Ramos (cell line): Measurements from ENCODE around the gene RPL26.
"Not testable (repeated sequence)": the region's sequence is repeated elsewhere in the genome, so short reads cannot be mapped to it uniquely, and the experiment has no call there.

Source experiments
- in situ Hi-C: fragments of 300-500 bp; cut with MboI; formaldehyde crosslinking; loops from one replicate; pipeline ENCODE4 v1.14.3; 2022; ENCODE audit warnings: low sequenced_read_pairs; ENCODE audit not compliant: unreplicated experiment

RPL26 gene

GRCh38 chr17:8371786-8372185 is 11.2 kb downstream of the RPL26 start:
- in situ Hi-C loops = no loop called here

- in situ Hi-C loops = no loop called here
Observed at GRCh38 chr17:8369944-8370343, 13.0 kb downstream of the RPL26 start.

- in situ Hi-C loops = no loop called here
Observed at GRCh38 chr17:8368193-8368592, 14.8 kb downstream of the RPL26 start.

- in situ Hi-C loops = no loop called here
Observed at GRCh38 chr17:8366231-8366630, 16.8 kb downstream of the RPL26 start.

- in situ Hi-C loops = no loop called here
Observed at GRCh38 chr17:8365143-8365542, 17.9 kb downstream of the RPL26 start.

GRCh38 chr17:8362651-8363332 is 20.2 kb downstream of the RPL26 start:
- in situ Hi-C loops = no loop called here

- in situ Hi-C loops = no loop called here
Observed at GRCh38 chr17:8360751-8361150, 22.2 kb downstream of the RPL26 start.

- in situ Hi-C loops = no loop called here
Observed at GRCh38 chr17:8360260-8360659, 22.7 kb downstream of the RPL26 start.

- in situ Hi-C loops = no loop called here
Observed at GRCh38 chr17:8359769-8360168, 23.2 kb downstream of the RPL26 start.

GRCh38 chr17:8357910-8358309 is 25.1 kb downstream of the RPL26 start:
- in situ Hi-C loops = no loop called here

GRCh38 chr17:8354236-8354635 is 28.8 kb downstream of the RPL26 start:
- in situ Hi-C loops = no loop called here

GRCh38 chr17:8353736-8354135 is 29.3 kb downstream of the RPL26 start:
- in situ Hi-C loops = no loop called here

- in situ Hi-C loops = no loop called here
Observed at GRCh38 chr17:8350339-8350738, 32.7 kb downstream of the RPL26 start.

- in situ Hi-C loops = not testable (repeated sequence)
Observed at GRCh38 chr17:8347001-8347400, 36.0 kb downstream of the RPL26 start.

GRCh38 chr17:8345951-8346665 is 36.9 kb downstream of the RPL26 start:
- in situ Hi-C loops = no loop called here

- in situ Hi-C loops = no loop called here
Observed at GRCh38 chr17:8345052-8345690, 37.8 kb downstream of the RPL26 start.

GRCh38 chr17:8341456-8341855 is 41.5 kb downstream of the RPL26 start:
- in situ Hi-C loops = no loop called here

GRCh38 chr17:8339540-8339939 is 43.5 kb downstream of the RPL26 start, which contains the start of gene ODF4:
Gene ODF4 (plus strand): TSS chr17:8339840. CDS start chr17:8340052, 212 bp downstream.
- in situ Hi-C loops = no loop called here

GRCh38 chr17:8338753-8339140 is 44.2 kb downstream of the RPL26 start:
- in situ Hi-C loops = no loop called here

- in situ Hi-C loops = no loop called here
Observed at GRCh38 chr17:8337802-8338752, 44.9 kb downstream of the RPL26 start.
